Fibroblast of lung (primary cell): Measurements from ENCODE around the gene FBLN7. TPM values are rescaled to one million over a fixed set of nuclear protein-coding genes. Genes with fewer than 3 reads are reported as not detected.

ENCODE experiments used
- DNase-seq, 2 donors: peaks; one replicate each; pipeline versions ENCODE4 v3.0.0 to v3.0.0-alpha.2; 2010; ENCODE audit warnings: low read depth in 2 of 2
- H2AFZ ChIP-seq: 2 replicates; pipeline ENCODE4 v1.5.1; 2012; ENCODE audit warnings: low read length, control low read depth, inconsistent platforms
- H3K27ac ChIP-seq: 2 replicates; pipeline ENCODE4 v1.5.1; 2011; ENCODE audit warnings: low read length, control low read depth; ENCODE audit not compliant: insufficient read depth
- H3K27me3 ChIP-seq: 2 replicates; pipeline ENCODE4 v1.5.1; 2011; ENCODE audit warnings: mild to moderate bottlenecking, low read length; ENCODE audit not compliant: control insufficient read depth, insufficient read depth
- H3K36me3 ChIP-seq: 2 replicates; pipeline ENCODE4 v1.5.1; 2011; ENCODE audit warnings: low read length; ENCODE audit not compliant: control insufficient read depth, insufficient read depth
- H3K4me1 ChIP-seq: 2 replicates; pipeline ENCODE4 v1.5.1; 2011; ENCODE audit warnings: low read length; ENCODE audit not compliant: control insufficient read depth, insufficient read depth; ENCODE audit errors: extremely low read depth
- H3K4me2 ChIP-seq: 2 replicates; pipeline ENCODE4 v1.5.1; 2011; ENCODE audit warnings: low read length, control low read depth; ENCODE audit not compliant: insufficient read depth; ENCODE audit errors: extremely low read depth
- H3K4me3 ChIP-seq, 4 experiments: fragments of 200-600 bp in 1 of 4; sonication (generic) in 1 of 4; replicated peaks in 1 of 4; 2 replicates each; pipeline ENCODE4 v1.5.1; 2011 to 2016; ENCODE audit warnings: low read length in 4 of 4, low read depth in 3 of 4, mild to moderate bottlenecking in 3 of 4, control low read depth in 2 of 4, inconsistent platforms in 1 of 4, mixed read lengths in 1 of 4; ENCODE audit not compliant: insufficient read depth in 1 of 4; ENCODE audit errors: control extremely low read depth in 1 of 4
- H3K79me2 ChIP-seq: 2 replicates; pipeline ENCODE4 v1.5.1; 2012; ENCODE audit warnings: mild to moderate bottlenecking, low read length, inconsistent platforms; ENCODE audit not compliant: control insufficient read depth, insufficient read depth
- H3K9ac ChIP-seq: 2 replicates; pipeline ENCODE4 v1.5.1; 2011; ENCODE audit warnings: mild to moderate bottlenecking, low read length, control low read depth; ENCODE audit not compliant: insufficient read depth
- H3K9me3 ChIP-seq: 2 replicates; pipeline ENCODE4 v1.5.1; 2012; ENCODE audit warnings: low read depth, low read length; ENCODE audit not compliant: control insufficient read depth, insufficient read depth
- H4K20me1 ChIP-seq: 2 replicates; pipeline ENCODE4 v1.5.1; 2011; ENCODE audit warnings: low read length; ENCODE audit not compliant: control insufficient read depth, insufficient read depth; ENCODE audit errors: extremely low read depth
- CTCF ChIP-seq, 2 donors: IDR thresholded peaks in 1 of 2; conservative IDR thresholded peaks in 1 of 2; 1 replicate in 1 of 2; 2 replicates in 1 of 2; pipeline ENCODE4 v1.5.1; 2011 to 2012; ENCODE audit warnings: low read length in 2 of 2, control low read depth in 1 of 2, inconsistent platforms in 1 of 2, low read depth in 1 of 2, mild to moderate bottlenecking in 1 of 2
- EZH2 ChIP-seq: IDR thresholded peaks from 2 replicates; pipeline ENCODE4 v1.5.1; 2012; ENCODE audit warnings: low read length, control low read depth, mild to moderate bottlenecking; ENCODE audit errors: missing control alignments
- polyA plus RNA-seq, 2 donors: library from polyadenylated mRNA; depleted of rRNA in 1 of 2; stranded (reverse) in 1 of 2; unstranded in 1 of 2; fragments of >200 nt; gene quantifications; 2 replicates each; pipeline ENCODE4 v1.2.1, GENCODE V29; 2011 to 2012; ENCODE audit warnings: missing spikeins in 1 of 2
- total RNA-seq: library from RNA; depleted of rRNA; stranded (reverse); fragments of >200 nt; gene quantifications from 2 replicates; pipeline ENCODE4 v1.2.1, GENCODE V29; 2014

FBLN7 gene
- total and polyA plus RNA-seq, 2 donors (not counting 1 experiment from before 2014, with no cell fraction given): 0.99 to 4.6 TPM

- Histone ChIP-seq H3K79me2 (no peaks in the 10 kb centered on the region), H4K20me1 (no peaks in the 10 kb centered on the region), H3K9me3 (no peaks in the 10 kb centered on the region), H3K9ac (no peak overlapping the region), H2AFZ (no peak overlapping the region), H3K4me3 (no peak overlapping the region), H3K4me1 (no peaks in the 10 kb centered on the region), H3K27me3 (peaks cover 3% of the 10 kb centered on the region), H3K27ac (no peak overlapping the region), H3K4me2 (no peak overlapping the region), H3K36me3 (no peaks in the 10 kb centered on the region)
- TF ChIP-seq CTCF (conservative IDR thresholded peaks at IDR 0.05 in 1 of 2, IDR thresholded peaks at IDR 0.05 in 1 of 2; ENCODE audit: low read depth in 1 of 2, low read length in 2 of 2): no peak
- TF ChIP-seq EZH2: no peak
- no peak for DNase-seq
Observed at GRCh38 chr2:112182581-112183034, 44.4 kb downstream of the FBLN7 start.

- H3K9me3 ChIP-seq: no peaks in the 10 kb centered on the region
- no peak overlapping the region for H3K27ac ChIP-seq
- H4K20me1 ChIP-seq: no peaks in the 10 kb centered on the region
- no peak overlapping the region for H2AFZ ChIP-seq
- H3K4me3 ChIP-seq: no peak overlapping the region
- H3K27me3 ChIP-seq: peaks cover 3% of the 10 kb centered on the region
- no peak overlapping the region for H3K9ac ChIP-seq
- TF ChIP-seq EZH2: no peak
- no peak for TF ChIP-seq CTCF (conservative IDR thresholded peaks at IDR 0.05 in 1 of 2, IDR thresholded peaks at IDR 0.05 in 1 of 2; ENCODE audit: low read depth in 1 of 2, low read length in 2 of 2)
- no peak overlapping the region for H3K4me2 ChIP-seq
- DNase-seq: no peak
- H3K36me3 ChIP-seq: no peaks in the 10 kb centered on the region
- no peaks in the 10 kb centered on the region for H3K79me2 ChIP-seq
- no peaks in the 10 kb centered on the region for H3K4me1 ChIP-seq
Observed at GRCh38 chr2:112183327-112184025, 45.3 kb downstream of the FBLN7 start.

- no peaks in the 10 kb centered on the region for H3K9me3 ChIP-seq
- no peaks in the 10 kb centered on the region for H3K36me3 ChIP-seq
- H4K20me1 ChIP-seq: no peaks in the 10 kb centered on the region
- H3K9ac ChIP-seq: no peak overlapping the region
- H3K27me3 ChIP-seq: peaks cover 3% of the 10 kb centered on the region
- TF ChIP-seq EZH2: no peak
- TF ChIP-seq CTCF (conservative IDR thresholded peaks at IDR 0.05 in 1 of 2, IDR thresholded peaks at IDR 0.05 in 1 of 2; ENCODE audit: low read depth in 1 of 2, low read length in 2 of 2): no peak
- no peaks in the 10 kb centered on the region for H3K4me1 ChIP-seq
- no peak overlapping the region for H3K4me3 ChIP-seq
- no peak for DNase-seq
- no peak overlapping the region for H2AFZ ChIP-seq
- H3K4me2 ChIP-seq: no peak overlapping the region
- H3K79me2 ChIP-seq: no peaks in the 10 kb centered on the region
- H3K27ac ChIP-seq: no peak overlapping the region
Observed at GRCh38 chr2:112184121-112184520, 45.9 kb downstream of the FBLN7 start.
